GM18873 (cell line): ENCODE data around the gene TMCC2.

Experiments
- ATAC-seq: cut with Tn5 transposase; IDR thresholded peaks from one replicate; pipeline ENCODE4 v1.9.1; 2021; ENCODE audit warnings: mild to moderate bottlenecking, moderate library complexity, moderate number of reproducible peaks; ENCODE audit not compliant: unreplicated experiment, low FRiP score

Gene TMCC2

GRCh38 chr1:205319081-205320018, 91.6 kb downstream of the TMCC2 start:
- no peak for ATAC-seq

- ATAC-seq = no peak
Observed at GRCh38 chr1:205321162-205321958, 93.6 kb downstream of the TMCC2 start, which contains the start of gene NUAK2. TSS of gene NUAK2 (minus strand) at chr1:205321745. CDS start at chr1:205321628, 117 bp downstream.

GRCh38 chr1:205321959-205322283, 94.2 kb downstream of the TMCC2 start:
- ATAC-seq = no peak
